Breast epithelium (tissue), 3 donors: Measurements from ENCODE around the gene TSHZ1.

ENCODE experiments used
- POLR2A ChIP-seq: fragments of 450-650 bp; IDR thresholded peaks from one replicate; pipeline ENCODE4 v1.6.1; 2016; ENCODE audit warnings: antibody characterized with exemption, mild to moderate bottlenecking, moderate library complexity
- POLR2AphosphoS5 ChIP-seq, 3 donors: sonication (generic); formaldehyde crosslinking; IDR thresholded peaks; one replicate each; pipeline ENCODE4 v1.6.1; 2017; ENCODE audit warnings: antibody characterized with exemption in 3 of 3
- TF ChIP-seq, protein P1 (sequence below), 3 donors: fragments of 450-650 bp; IDR thresholded peaks; one replicate each; pipeline ENCODE4 v1.5.1; 2016 to 2017; ENCODE audit warnings: antibody characterized with exemption in 3 of 3, mild to moderate bottlenecking in 3 of 3, moderate library complexity in 3 of 3

DNA sequence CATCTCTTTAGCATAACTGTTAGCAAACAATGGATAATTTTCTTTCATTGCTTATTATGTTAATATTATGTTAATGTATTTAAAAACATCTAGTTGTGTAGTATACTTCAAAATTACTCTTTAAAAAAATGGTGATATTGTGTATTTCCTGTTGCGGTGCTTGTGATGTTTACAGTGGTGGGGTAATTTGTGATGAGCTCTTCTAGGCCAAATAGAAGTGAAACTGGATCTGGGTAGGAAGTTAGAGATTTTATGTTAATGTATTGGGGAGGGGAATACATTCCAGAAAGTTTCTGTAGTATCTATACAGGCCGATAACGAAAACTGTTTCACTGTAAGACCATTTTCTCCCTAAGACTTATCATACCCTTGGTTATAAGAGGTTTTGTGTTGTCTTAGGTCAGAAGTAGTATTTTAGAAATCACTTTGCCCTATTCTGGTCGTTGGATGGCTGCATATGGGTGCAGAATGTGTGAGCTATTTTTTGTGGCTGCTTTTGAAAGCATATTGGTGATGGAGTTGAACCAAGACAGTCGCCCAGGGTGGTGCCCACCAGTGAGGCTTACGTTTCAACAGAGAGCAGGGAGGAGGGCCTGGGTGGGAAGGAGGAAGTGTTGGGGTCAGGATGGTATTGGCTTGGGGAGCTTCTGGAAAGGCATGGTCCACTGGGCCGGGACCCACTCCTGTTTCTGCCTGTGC lies 5.8 kb downstream of the TSHZ1 start:
- TF ChIP-seq, protein P1, sequence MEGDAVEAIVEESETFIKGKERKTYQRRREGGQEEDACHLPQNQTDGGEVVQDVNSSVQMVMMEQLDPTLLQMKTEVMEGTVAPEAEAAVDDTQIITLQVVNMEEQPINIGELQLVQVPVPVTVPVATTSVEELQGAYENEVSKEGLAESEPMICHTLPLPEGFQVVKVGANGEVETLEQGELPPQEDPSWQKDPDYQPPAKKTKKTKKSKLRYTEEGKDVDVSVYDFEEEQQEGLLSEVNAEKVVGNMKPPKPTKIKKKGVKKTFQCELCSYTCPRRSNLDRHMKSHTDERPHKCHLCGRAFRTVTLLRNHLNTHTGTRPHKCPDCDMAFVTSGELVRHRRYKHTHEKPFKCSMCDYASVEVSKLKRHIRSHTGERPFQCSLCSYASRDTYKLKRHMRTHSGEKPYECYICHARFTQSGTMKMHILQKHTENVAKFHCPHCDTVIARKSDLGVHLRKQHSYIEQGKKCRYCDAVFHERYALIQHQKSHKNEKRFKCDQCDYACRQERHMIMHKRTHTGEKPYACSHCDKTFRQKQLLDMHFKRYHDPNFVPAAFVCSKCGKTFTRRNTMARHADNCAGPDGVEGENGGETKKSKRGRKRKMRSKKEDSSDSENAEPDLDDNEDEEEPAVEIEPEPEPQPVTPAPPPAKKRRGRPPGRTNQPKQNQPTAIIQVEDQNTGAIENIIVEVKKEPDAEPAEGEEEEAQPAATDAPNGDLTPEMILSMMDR (IDR thresholded peaks at IDR 0.05) = no peak
- TF ChIP-seq POLR2A = no peak
- TF ChIP-seq POLR2AphosphoS5 (IDR thresholded peaks at IDR 0.05) = no peak
